PC-9 (cell line): Measurements from ENCODE around the gene AVEN. TPM values are rescaled to one million over a fixed set of nuclear protein-coding genes. Genes with fewer than 3 reads are reported as not detected.
"Not testable (repeated sequence)": the region's sequence is repeated elsewhere in the genome, so short reads cannot be mapped to it uniquely, and the experiment has no call there.

Source experiments
- BruUV-seq: library from RNA; stranded (reverse); fragments of 400-500 nt; replicated peaks from 2 replicates; lab custom pipeline; 2021; lab: Mats Ljungman, UMichigan
- CTCF ChIA-PET: fragments of 300-600 bp; sonication (Branson Sonifier 250); formaldehyde crosslinking; loops from one replicate; lab custom pipeline; 2022; ENCODE audit warnings: antibody characterized with exemption; lab: Charles Lee
- POLR2A ChIA-PET: fragments of 300-600 bp; sonication (Branson Sonifier 250); formaldehyde crosslinking; loops from one replicate; lab custom pipeline; 2022; ENCODE audit warnings: antibody characterized with exemption; ENCODE audit not compliant: unreplicated experiment; lab: Charles Lee
- DNase-seq, 2 experiments: peaks; one replicate each; pipeline versions ENCODE4 v3.0.0 to v3.0.0-alpha.2; 2015 to 2022; ENCODE audit warnings: mixed read lengths in 1 of 2
- H2AFZ ChIP-seq: fragments of 200-600 bp; sonication (generic); 2 replicates; pipeline ENCODE4 v1.8.1; 2017; ENCODE audit warnings: antibody characterized with exemption
- H3F3A ChIP-seq: fragments of 200-600 bp; sonication (generic); 2 replicates; pipeline ENCODE4 v1.8.1; 2017; ENCODE audit warnings: antibody characterized with exemption, mild to moderate bottlenecking, low read depth; ENCODE audit not compliant: insufficient read depth
- H3K27ac ChIP-seq: fragments of 200-600 bp; sonication (generic); 2 replicates; pipeline ENCODE4 v1.6.1; 2016; ENCODE audit warnings: mixed run types
- H3K27me3 ChIP-seq: fragments of 200-600 bp; sonication (generic); 2 replicates; pipeline ENCODE4 v1.6.1; 2016; ENCODE audit warnings: low read depth, mixed run types; ENCODE audit not compliant: insufficient read depth
- H3K36me3 ChIP-seq: fragments of 200-600 bp; sonication (generic); 2 replicates; pipeline ENCODE4 v1.6.1; 2016; ENCODE audit warnings: low read depth, mixed run types
- H3K4me1 ChIP-seq: fragments of 200-600 bp; sonication (generic); replicated peaks from 2 replicates; pipeline ENCODE4 v1.6.1; 2016; ENCODE audit warnings: mixed run types; ENCODE audit not compliant: insufficient read depth
- H3K4me2 ChIP-seq: fragments of 200-600 bp; sonication (generic); 2 replicates; pipeline ENCODE4 v1.6.1; 2017; ENCODE audit warnings: mixed run types
- H3K4me3 ChIP-seq: fragments of 200-600 bp; sonication (generic); 2 replicates; pipeline ENCODE4 v1.6.1; 2016; ENCODE audit warnings: mixed run types
- H3K79me2 ChIP-seq: fragments of 200-600 bp; sonication (generic); 2 replicates; pipeline ENCODE4 v1.6.1; 2017; ENCODE audit warnings: low read depth, mixed run types
- H3K9me2 ChIP-seq: fragments of 200-600 bp; sonication (generic); 2 replicates; pipeline ENCODE4 v1.8.1; 2017; ENCODE audit warnings: mild to moderate bottlenecking; ENCODE audit not compliant: insufficient read depth
- H3K9me3 ChIP-seq: fragments of 200-600 bp; sonication (generic); 2 replicates; pipeline ENCODE4 v1.8.1; 2016; ENCODE audit warnings: low read depth; ENCODE audit not compliant: insufficient read depth
- H4K20me1 ChIP-seq: fragments of 200-600 bp; sonication (generic); 2 replicates; pipeline ENCODE4 v1.8.1; 2017; ENCODE audit not compliant: insufficient read depth
- CTCF ChIP-seq: fragments of 200-600 bp; sonication (generic); conservative IDR thresholded peaks from 2 replicates; pipeline ENCODE4 v1.6.1; 2017; ENCODE audit warnings: mixed run types, antibody characterized with exemption, mild to moderate bottlenecking, moderate library complexity
- EZH2 ChIP-seq: fragments of 200-600 bp; sonication (generic); IDR thresholded peaks from 2 replicates; pipeline ENCODE4 v1.8.0; 2017; ENCODE audit warnings: antibody characterized with exemption, low read depth
- intact Hi-C: fragments of 100-400 bp; cut with micrococcal nuclease; formaldehyde crosslinking; loops from one replicate; pipeline ENCODE4 v1.10.0; 2022; ENCODE audit not compliant: unreplicated experiment
- total RNA-seq: library from RNA; stranded (reverse); gene quantifications from 2 replicates; pipeline ENCODE4 v1.2.3, GENCODE V29; 2021

AVEN gene
- total RNA-seq, 1 experiment from 2014 or later, result 8.7 TPM

DNA sequence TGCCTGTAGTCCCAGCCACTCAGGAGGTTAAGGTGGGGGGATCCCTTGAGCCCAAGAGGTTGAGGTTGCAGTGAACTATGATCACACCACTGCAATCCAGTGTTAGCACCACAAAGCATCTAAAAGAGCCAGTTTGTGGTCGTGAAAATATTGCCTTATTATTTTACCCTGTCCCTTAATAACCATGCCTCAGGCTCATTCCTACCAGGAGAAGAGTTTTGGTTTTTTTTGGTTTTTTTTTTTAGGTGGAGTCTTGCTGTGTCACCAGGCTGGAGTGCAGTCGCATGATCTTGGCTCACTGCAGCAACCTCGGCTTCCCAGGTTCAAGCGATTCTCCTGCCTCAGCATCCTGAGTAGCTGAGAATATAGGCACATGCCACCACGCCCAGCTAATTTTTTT lies 17.9 kb upstream of the AVEN start:
- H3F3A ChIP-seq, result no peaks in the 10 kb centered on the region
- intact Hi-C loops, result no loop called here
- H3K4me1 ChIP-seq, result no peaks in the 10 kb centered on the region
- H3K4me3 ChIP-seq, result no peak overlapping the region
- H3K27ac ChIP-seq, result no peak overlapping the region
- no peaks in the 10 kb centered on the region for H3K36me3 ChIP-seq
- BruUV-seq, result no TSS peak
- no peak for TF ChIP-seq CTCF
- no peak for TF ChIP-seq EZH2
- H4K20me1 ChIP-seq, result no peaks in the 10 kb centered on the region
- H3K79me2 ChIP-seq, result no peaks in the 10 kb centered on the region
- ChIA-PET POLR2A (no interaction called here), CTCF (no interaction called here)
- no peaks in the 10 kb centered on the region for H3K9me2 ChIP-seq
- H3K27me3 ChIP-seq, result no peaks in the 10 kb centered on the region
- DNase-seq, result no peak
- H3K9me3 ChIP-seq, result no peaks in the 10 kb centered on the region
- H2AFZ ChIP-seq, result no peak overlapping the region
- H3K4me2 ChIP-seq, result no peak overlapping the region

- ChIA-PET POLR2A (no interaction called here), CTCF (interaction anchor here (0.7 kb wide), 1 partner anchor 18 kb away, joined by 3 read pairs; no protein-coding TSS in a partner anchor)
- H3K4me3 ChIP-seq, result no peak overlapping the region
- H3K9me3 ChIP-seq, result no peaks in the 10 kb centered on the region
- H3K36me3 ChIP-seq, result no peaks in the 10 kb centered on the region
- no peaks in the 10 kb centered on the region for H3K9me2 ChIP-seq
- no peak for TF ChIP-seq EZH2
- TF ChIP-seq CTCF, result no peak
- no TSS peak for BruUV-seq
- no peak overlapping the region for H3K27ac ChIP-seq
- intact Hi-C loops, result no loop called here
- no peaks in the 10 kb centered on the region for H3F3A ChIP-seq
- H2AFZ ChIP-seq, result no peak overlapping the region
- H4K20me1 ChIP-seq, result no peaks in the 10 kb centered on the region
- H3K4me1 ChIP-seq, result no peaks in the 10 kb centered on the region
- no peaks in the 10 kb centered on the region for H3K79me2 ChIP-seq
- no peak overlapping the region for H3K4me2 ChIP-seq
- no peaks in the 10 kb centered on the region for H3K27me3 ChIP-seq
- DNase-seq, result no peak
Measured at GRCh38 chr15:34055868-34056595, 17.0 kb upstream of the AVEN start.

- Histone ChIP-seq H3K36me3 (no peaks in the 10 kb centered on the region), H3K9me2 (no peaks in the 10 kb centered on the region), H3K4me3 (no peak overlapping the region), H3F3A (peaks cover 4% of the 10 kb centered on the region; the same call in 1 of the 2 replicates), H3K4me1 (peaks cover 5% of the 10 kb centered on the region), H4K20me1 (no peaks in the 10 kb centered on the region), H2AFZ (no peak overlapping the region), H3K27me3 (no peaks in the 10 kb centered on the region), H3K27ac (no peak overlapping the region), H3K9me3 (no peaks in the 10 kb centered on the region), H3K4me2 (no peak overlapping the region), H3K79me2 (no peaks in the 10 kb centered on the region)
- TF ChIP-seq EZH2, result no peak
- TF ChIP-seq CTCF, result no peak
- intact Hi-C loops, result no loop called here
- ChIA-PET CTCF (no interaction called here), POLR2A (no interaction called here)
- no peak for DNase-seq
- BruUV-seq, result no TSS peak
Measured at GRCh38 chr15:34054081-34054707, 15.2 kb upstream of the AVEN start.

GRCh38 chr15:34050385-34050784 lies 11.4 kb upstream of the AVEN start:
- DNase-seq, H3K27ac ChIP-seq, H3K36me3 ChIP-seq, H3K9me3 ChIP-seq, H3K4me2 ChIP-seq, H3K4me3 ChIP-seq, H4K20me1 ChIP-seq, H3K9me2 ChIP-seq, H2AFZ ChIP-seq, H3K79me2 ChIP-seq, POLR2A ChIA-PET, intact Hi-C loops, BruUV-seq, H3K27me3 ChIP-seq: not testable (repeated sequence)
- CTCF ChIA-PET, result interaction anchor here (0.7 kb wide), 1 partner anchor 655 kb away, joined by 3 read pairs; no protein-coding TSS in a partner anchor
- Histone ChIP-seq H3F3A (peaks cover 15% of the 10 kb centered on the region; the same call in 1 of the 2 replicates), H3K4me1 (peaks cover 22% of the 10 kb centered on the region)
